ENCODE measurements around the gene RRP15. TPM values are rescaled to one million over a fixed set of nuclear protein-coding genes. Genes with fewer than 3 reads are reported as not detected.

The RRP15 gene
- total and polyA plus RNA-seq, 9 donors = 10.7 to 20.7 (median 17.9) TPM

DNA sequence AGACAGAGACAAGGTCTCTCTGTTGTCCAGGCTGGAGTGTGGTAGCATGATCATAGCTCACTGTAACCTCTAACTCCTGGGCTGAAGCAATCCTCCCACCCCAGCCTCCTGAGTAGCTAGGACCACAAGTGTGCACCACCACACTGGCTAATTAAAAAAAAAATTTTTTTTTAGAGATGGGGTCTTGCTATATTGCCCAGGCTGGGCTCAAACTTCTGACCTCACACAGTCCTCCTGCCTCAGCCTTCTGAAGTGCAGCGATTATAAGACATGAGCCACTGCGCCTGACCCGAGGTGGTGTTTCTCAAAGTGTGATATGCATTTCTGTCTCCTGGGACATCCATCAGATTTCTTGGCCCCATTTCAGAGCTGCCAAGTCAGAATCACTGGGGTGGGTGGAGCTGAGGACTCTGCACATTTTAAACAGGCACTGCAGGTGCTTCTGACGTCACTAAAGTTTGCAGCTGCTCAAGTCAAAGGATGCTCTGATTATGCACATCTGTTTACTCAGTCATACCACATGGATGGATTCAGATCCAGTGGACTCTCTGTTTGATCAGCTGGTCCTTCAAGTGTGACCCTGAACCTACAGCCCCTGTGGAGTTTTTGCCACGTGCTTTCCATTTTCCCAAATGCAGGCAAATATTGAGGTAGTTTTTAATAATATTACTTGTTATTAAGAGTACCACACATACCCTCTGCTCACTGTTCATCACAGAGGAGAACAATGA lies 81.4 kb downstream of the RRP15 start:
- H3K27ac ChIP-seq (ENCODE audit: low read length) = peak overlapping the region; percentile 21
- DNase-seq = peak; percentile 71
- H3K4me1 ChIP-seq (ENCODE audit: control insufficient read depth, insufficient read depth, low read length) = peaks cover 42% of the 10 kb centered on the region
- H3K27me3 ChIP-seq (ENCODE audit: control insufficient read depth, insufficient read depth, low read length) = no peaks in the 10 kb centered on the region
- H3K9me3 ChIP-seq (replicated peaks; ENCODE audit: control insufficient read depth, low read depth, low read length) = no peaks in the 10 kb centered on the region
- no peak overlapping the region for H3K4me3 ChIP-seq (ENCODE audit: low read length)
- WGBS (ENCODE audit: insufficient coverage) = 100% methylated on average over 3 of the region's 5 CpGs
- peaks cover 38% of the 10 kb centered on the region for H3K36me3 ChIP-seq (ENCODE audit: control insufficient read depth, insufficient read depth, low read length)

DNA sequence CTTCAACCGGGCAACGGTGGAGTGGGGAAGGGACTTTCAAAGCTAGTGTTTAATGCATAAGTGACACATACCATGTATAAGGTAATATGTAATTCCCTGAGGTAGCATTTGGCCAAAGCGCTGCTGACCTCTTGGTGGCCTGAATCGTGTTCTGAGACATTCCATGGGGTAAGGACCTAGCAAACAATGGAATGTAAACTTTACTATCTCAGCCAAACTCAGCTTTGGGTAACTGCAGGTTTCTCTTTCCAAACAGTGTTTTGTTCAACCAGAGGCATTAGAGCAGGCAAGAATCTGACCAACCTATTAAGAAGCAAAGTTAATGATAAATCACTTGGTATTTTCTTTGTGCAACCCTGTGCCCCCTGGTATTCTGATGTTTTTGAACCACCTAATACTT lies 82.0 kb downstream of the RRP15 start:
- peaks cover 38% of the 10 kb centered on the region for H3K36me3 ChIP-seq (ENCODE audit: control insufficient read depth, insufficient read depth, low read length)
- no CpG with 5 or more reads among the region's 4 CpGs for whole genome bisulfite sequencing (ENCODE audit: insufficient coverage)
- H3K27me3 ChIP-seq (ENCODE audit: control insufficient read depth, insufficient read depth, low read length) = no peaks in the 10 kb centered on the region
- DNase-seq = no peak
- H3K4me3 ChIP-seq (ENCODE audit: low read length) = no peak overlapping the region
- H3K27ac ChIP-seq (ENCODE audit: low read length) = peak overlapping the region; percentile 21
- no peaks in the 10 kb centered on the region for H3K9me3 ChIP-seq (replicated peaks; ENCODE audit: control insufficient read depth, low read depth, low read length)
- peaks cover 45% of the 10 kb centered on the region for H3K4me1 ChIP-seq (ENCODE audit: control insufficient read depth, insufficient read depth, low read length)

DNA sequence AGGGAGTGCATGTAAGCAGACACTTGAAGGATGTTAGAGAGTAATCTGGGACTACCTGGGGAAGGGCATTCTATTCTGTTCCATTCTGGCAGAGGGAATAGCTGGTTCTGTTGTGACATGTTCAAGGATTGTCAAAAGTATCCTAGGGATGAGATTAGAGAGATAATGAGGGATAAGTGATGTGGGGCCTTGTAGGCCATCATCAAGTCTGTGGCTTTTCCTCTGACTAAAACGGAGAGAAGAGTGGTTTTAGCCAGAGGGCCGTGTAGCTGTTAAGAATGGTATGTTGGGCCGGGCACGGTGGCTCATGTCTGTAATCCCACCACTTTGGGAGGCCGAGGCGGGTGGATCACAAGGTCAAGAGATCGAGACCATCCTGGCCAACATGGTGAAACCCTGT lies 83.6 kb downstream of the RRP15 start:
- DNase-seq = no peak
- Histone ChIP-seq H3K9me3 (replicated peaks; ENCODE audit: control insufficient read depth, low read depth, low read length) (no peaks in the 10 kb centered on the region), H3K36me3 (ENCODE audit: control insufficient read depth, insufficient read depth, low read length) (peaks cover 35% of the 10 kb centered on the region), H3K4me3 (ENCODE audit: low read length) (no peak overlapping the region), H3K27ac (ENCODE audit: low read length) (no peak overlapping the region), H3K27me3 (ENCODE audit: control insufficient read depth, insufficient read depth, low read length) (no peaks in the 10 kb centered on the region), H3K4me1 (ENCODE audit: control insufficient read depth, insufficient read depth, low read length) (peaks cover 48% of the 10 kb centered on the region)
- 100% methylated on average over 2 of the region's 7 CpGs for WGBS (ENCODE audit: insufficient coverage)

DNA sequence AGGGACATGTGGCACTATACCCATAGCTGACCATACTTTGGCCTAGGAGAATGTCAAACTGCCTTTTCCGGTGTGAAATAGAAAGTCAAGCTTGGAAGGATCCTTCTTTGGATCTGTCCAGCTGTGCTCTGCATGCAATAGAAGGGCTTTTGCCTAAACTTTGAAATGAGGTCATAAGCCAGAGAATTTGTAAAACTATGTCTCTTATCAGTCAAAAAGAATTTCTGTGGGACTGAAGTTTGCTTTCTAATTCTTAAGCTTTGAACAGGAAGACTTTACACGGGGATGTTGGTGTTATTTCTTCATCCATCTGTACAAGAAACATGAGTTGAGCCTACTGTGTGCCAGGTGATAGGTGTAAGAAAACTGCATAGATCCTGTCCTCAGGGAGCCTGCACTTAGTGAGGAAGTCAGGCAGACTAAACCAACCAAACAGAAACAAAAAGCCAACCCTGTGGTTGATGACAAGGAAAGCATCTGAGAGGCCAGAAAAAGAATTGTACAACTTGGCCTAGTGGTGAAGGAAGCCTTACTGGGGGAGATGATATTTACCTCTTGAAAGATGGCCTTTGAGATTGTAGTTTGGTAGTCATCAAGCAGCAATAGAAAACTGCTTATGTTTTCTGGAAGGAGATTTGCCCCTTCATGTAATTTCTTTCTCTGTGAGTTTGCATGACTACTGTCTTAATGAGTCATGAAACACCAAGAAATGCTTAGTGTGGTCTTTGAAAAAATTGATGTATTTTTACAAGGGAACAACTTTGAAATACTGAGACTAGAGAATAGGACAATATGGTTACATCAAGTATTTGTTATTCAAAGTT lies 84.8 kb downstream of the RRP15 start:
- no peaks in the 10 kb centered on the region for H3K9me3 ChIP-seq (replicated peaks; ENCODE audit: control insufficient read depth, low read depth, low read length)
- H3K4me1 ChIP-seq (ENCODE audit: control insufficient read depth, insufficient read depth, low read length) = peaks cover 49% of the 10 kb centered on the region
- peaks cover 32% of the 10 kb centered on the region for H3K36me3 ChIP-seq (ENCODE audit: control insufficient read depth, insufficient read depth, low read length)
- H3K27me3 ChIP-seq (ENCODE audit: control insufficient read depth, insufficient read depth, low read length) = no peaks in the 10 kb centered on the region
- no peak overlapping the region for H3K27ac ChIP-seq (ENCODE audit: low read length)
- H3K4me3 ChIP-seq (ENCODE audit: low read length) = no peak overlapping the region
- peak; percentile 43 for DNase-seq
- 86% methylated on average over 1 of the region's 2 CpGs for WGBS (ENCODE audit: insufficient coverage)

DNA sequence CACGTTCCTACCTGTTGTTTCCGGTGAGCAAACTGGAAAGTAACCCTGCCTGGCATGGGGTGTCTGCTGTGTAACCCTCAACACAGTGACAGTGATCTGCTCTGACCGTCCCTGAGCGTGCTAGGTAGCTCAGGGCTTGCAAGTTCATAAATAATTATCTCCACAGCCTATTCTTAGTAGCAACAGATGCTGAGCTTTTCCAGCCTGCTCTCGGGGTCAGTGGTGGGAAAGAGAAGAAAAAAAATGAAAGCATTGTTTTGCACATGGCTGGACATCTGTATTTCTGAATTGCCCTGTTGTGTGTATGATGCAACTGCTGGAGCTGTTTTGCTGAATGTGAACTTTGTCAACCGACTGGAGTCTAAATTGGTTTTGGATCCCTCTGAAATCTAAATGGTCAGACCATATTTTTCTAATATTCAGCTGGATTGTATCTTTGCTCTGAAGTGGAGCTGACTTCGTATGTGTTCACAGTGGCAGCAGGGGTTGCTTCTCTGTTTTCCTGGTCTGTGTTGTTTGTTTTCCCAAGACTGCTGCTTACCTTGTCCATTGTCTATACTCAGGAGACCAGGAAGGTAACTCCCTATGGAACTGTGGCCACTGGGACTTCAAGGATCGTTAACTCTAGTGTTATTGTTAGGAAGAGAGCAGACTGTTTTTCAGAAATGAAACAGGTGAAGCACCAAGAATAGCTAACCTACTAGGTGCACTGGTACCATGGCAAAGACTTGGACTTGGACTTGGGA lies 87.0 kb downstream of the RRP15 start:
- Histone ChIP-seq H3K36me3 (ENCODE audit: control insufficient read depth, insufficient read depth, low read length) (peaks cover 12% of the 10 kb centered on the region), H3K9me3 (replicated peaks; ENCODE audit: control insufficient read depth, low read depth, low read length) (no peaks in the 10 kb centered on the region), H3K27ac (ENCODE audit: low read length) (peak overlapping the region; percentile 89), H3K4me1 (ENCODE audit: control insufficient read depth, insufficient read depth, low read length) (peaks cover 38% of the 10 kb centered on the region), H3K27me3 (ENCODE audit: control insufficient read depth, insufficient read depth, low read length) (no peaks in the 10 kb centered on the region), H3K4me3 (ENCODE audit: low read length) (no peak overlapping the region)
- WGBS (ENCODE audit: insufficient coverage) = 6% methylated on average over 2 of the region's 8 CpGs
- DNase-seq = peak; percentile 98

DNA sequence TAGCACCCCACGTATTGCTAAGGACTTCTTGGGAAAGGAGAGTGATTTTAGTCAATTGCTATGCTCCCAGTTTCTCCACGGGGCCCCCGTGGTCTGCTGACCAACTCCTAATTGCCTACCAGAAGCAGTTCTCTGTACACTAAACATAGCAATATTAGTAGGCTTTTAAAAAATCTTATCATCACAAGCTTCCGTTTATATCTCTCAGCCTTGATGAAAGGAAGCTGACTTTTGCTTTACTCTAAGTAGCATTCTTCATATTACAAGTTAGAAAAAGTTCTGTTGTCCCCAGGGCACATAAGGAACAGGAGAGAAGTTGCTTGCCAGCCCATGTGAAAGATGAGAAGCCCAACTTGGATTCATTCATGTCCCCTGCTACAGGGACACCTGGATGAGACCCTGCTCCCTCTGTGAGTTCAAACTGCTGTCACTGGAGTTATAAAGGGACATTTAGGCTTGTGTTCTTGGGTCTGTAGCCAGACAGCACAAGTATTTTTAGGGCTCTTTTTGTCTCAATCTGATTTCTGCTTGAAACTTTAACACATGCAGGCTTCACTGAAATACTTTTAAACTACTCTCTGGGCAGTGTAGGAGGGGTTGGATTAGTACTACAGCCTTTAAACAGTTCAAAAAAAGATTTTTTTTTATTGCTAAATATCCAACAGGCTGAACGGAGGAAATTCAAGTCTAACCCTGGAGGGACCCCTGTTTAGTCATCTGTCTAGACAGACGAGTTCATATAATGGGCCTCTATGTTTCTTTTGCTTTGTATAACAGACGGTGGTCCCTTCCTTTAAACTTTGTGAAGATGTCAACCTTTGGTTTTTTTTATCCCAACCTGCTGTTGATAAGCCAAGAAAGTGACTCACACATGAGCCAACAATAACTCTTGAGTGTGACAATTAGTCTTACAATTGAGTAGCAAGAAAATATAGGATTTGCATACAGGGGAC lies 89.6 kb downstream of the RRP15 start:
- Histone ChIP-seq H3K27ac (ENCODE audit: low read length) (peak overlapping the region; percentile 78), H3K36me3 (ENCODE audit: control insufficient read depth, insufficient read depth, low read length) (peaks cover 2% of the 10 kb centered on the region), H3K9me3 (replicated peaks; ENCODE audit: control insufficient read depth, low read depth, low read length) (no peaks in the 10 kb centered on the region), H3K27me3 (ENCODE audit: control insufficient read depth, insufficient read depth, low read length) (no peaks in the 10 kb centered on the region), H3K4me1 (ENCODE audit: control insufficient read depth, insufficient read depth, low read length) (peaks cover 34% of the 10 kb centered on the region), H3K4me3 (ENCODE audit: low read length) (no peak overlapping the region)
- DNase-seq = peak; percentile 88
- WGBS (ENCODE audit: insufficient coverage) = no CpG with 5 or more reads among the region's 7 CpGs

DNA sequence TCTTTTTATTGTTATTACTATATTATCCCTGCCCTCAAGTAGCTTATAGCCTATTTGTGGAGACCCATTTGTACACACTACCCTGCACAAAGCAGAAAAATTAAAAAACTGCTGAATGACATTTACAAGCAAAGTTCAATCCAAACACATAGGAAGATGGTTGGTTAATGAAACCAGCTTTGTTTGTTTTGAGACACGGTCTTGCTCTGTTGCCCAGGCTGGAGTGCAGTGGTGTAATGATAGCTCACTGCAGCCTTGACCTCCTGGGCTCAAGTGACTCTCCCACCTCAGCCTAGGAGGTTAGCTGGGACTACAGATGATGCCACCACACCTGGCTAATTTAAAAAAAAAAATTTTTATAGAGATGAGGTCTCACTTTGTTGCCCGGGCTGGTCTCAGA lies 91.6 kb downstream of the RRP15 start:
- no peak for DNase-seq
- H3K36me3 ChIP-seq (ENCODE audit: control insufficient read depth, insufficient read depth, low read length) = peaks cover 3% of the 10 kb centered on the region
- peaks cover 35% of the 10 kb centered on the region for H3K4me1 ChIP-seq (ENCODE audit: control insufficient read depth, insufficient read depth, low read length)
- H3K9me3 ChIP-seq (replicated peaks; ENCODE audit: control insufficient read depth, low read depth, low read length) = no peaks in the 10 kb centered on the region
- WGBS (ENCODE audit: insufficient coverage) = 60% methylated on average over 1 of the region's 2 CpGs
- no peaks in the 10 kb centered on the region for H3K27me3 ChIP-seq (ENCODE audit: control insufficient read depth, insufficient read depth, low read length)
- no peak overlapping the region for H3K27ac ChIP-seq (ENCODE audit: low read length)
- H3K4me3 ChIP-seq (ENCODE audit: low read length) = no peak overlapping the region

DNA sequence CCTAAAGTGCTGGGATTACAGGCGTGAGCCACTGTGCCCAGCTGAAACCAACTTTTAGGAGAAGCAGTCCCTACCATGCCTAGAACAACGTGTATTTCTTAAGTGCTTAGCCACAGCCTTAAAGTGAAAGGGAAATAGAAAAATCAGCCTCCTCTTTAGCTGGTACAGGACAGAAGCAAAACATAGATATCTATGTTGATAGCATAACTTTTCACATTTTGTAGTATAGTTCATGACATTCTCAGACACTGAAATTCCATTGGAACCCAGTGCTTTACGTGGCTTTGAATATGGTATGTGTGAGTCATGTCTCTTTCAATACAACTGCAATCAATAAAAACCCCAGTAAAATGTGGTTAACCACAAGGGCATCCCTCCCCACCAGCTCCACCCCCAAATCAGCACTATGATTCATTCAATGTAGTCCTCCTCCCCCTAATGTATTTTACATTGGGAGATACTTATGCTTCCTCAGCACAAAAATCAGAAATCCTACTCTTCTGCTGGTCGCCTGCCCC lies 92.1 kb downstream of the RRP15 start:
- DNase-seq = no peak
- Histone ChIP-seq H3K9me3 (replicated peaks; ENCODE audit: control insufficient read depth, low read depth, low read length) (no peaks in the 10 kb centered on the region), H3K36me3 (ENCODE audit: control insufficient read depth, insufficient read depth, low read length) (peaks cover 7% of the 10 kb centered on the region), H3K4me1 (ENCODE audit: control insufficient read depth, insufficient read depth, low read length) (peaks cover 33% of the 10 kb centered on the region), H3K4me3 (ENCODE audit: low read length) (no peak overlapping the region), H3K27me3 (ENCODE audit: control insufficient read depth, insufficient read depth, low read length) (no peaks in the 10 kb centered on the region), H3K27ac (ENCODE audit: low read length) (no peak overlapping the region)
- WGBS (ENCODE audit: insufficient coverage) = 90% methylated on average over 2 of the region's 4 CpGs

All from muscle of leg (tissue), 11 donors.